Measurements from ENCODE around the gene CDK10.

CDK10 gene

GRCh38 chr16:89716916-89717687 lies 30.6 kb downstream of the CDK10 start:
- DNase-seq: no peak

- DNase-seq: no peak
Measured at GRCh38 chr16:89717688-89718505, 31.4 kb downstream of the CDK10 start.

- no peak for DNase-seq
Measured at GRCh38 chr16:89720551-89720812, 34.0 kb downstream of the CDK10 start.

GRCh38 chr16:89720813-89721545 lies 34.5 kb downstream of the CDK10 start, which contains the start of the genes VPS9D1 and ZNF276:
VPS9D1 (minus strand) TSS chr16:89720898; CDS start chr16:89720861, 37 bp downstream.
ZNF276 (plus strand) TSS chr16:89721537; CDS start chr16:89721641, 104 bp downstream.
- DNase-seq: peak; percentile 89 to 90

GRCh38 chr16:89721546-89722391 lies 35.3 kb downstream of the CDK10 start:
- peak; percentile 84 to 87 for DNase-seq

- peak; percentile 76 to 79 for DNase-seq
Measured at GRCh38 chr16:89722392-89723278, 36.1 kb downstream of the CDK10 start.

- peak; percentile 78 to 82 for DNase-seq
Measured at GRCh38 chr16:89723279-89724250, 37.1 kb downstream of the CDK10 start.

- no peak for DNase-seq
Measured at GRCh38 chr16:89727406-89728120, 41.1 kb downstream of the CDK10 start.

GRCh38 chr16:89729293-89729692 lies 42.8 kb downstream of the CDK10 start:
- peak in 1 of 2 experiments; percentile 16 for DNase-seq

GRCh38 chr16:89729863-89730593 lies 43.5 kb downstream of the CDK10 start:
- DNase-seq: no peak

- DNase-seq: no peak
Measured at GRCh38 chr16:89730610-89731234, 44.2 kb downstream of the CDK10 start.

GRCh38 chr16:89732142-89732917 lies 45.8 kb downstream of the CDK10 start:
- no peak for DNase-seq

- no peak for DNase-seq
Measured at GRCh38 chr16:89732918-89733242, 46.4 kb downstream of the CDK10 start.

GRCh38 chr16:89733322-89733721 lies 46.8 kb downstream of the CDK10 start:
- DNase-seq: no peak

- DNase-seq: no peak
Measured at GRCh38 chr16:89733792-89734191, 47.3 kb downstream of the CDK10 start.

GRCh38 chr16:89736554-89736953 lies 50.1 kb downstream of the CDK10 start:
- DNase-seq: no peak

GRCh38 chr16:89737341-89738071 lies 51.0 kb downstream of the CDK10 start:
- DNase-seq: peak in 1 of 2 experiments; percentile 50
